PC-3 (cell line): ENCODE measurements around the gene CACNA1E.

Experiments
- CTCF ChIP-seq: fragments of 300-600 bp; sonication (generic); conservative IDR thresholded peaks from 2 replicates; pipeline ENCODE4 v1.5.1; 2017; ENCODE audit warnings: antibody characterized with exemption, low read depth, mild to moderate bottlenecking, low read length
- EZH2 ChIP-seq: fragments of 300-600 bp; sonication (generic); IDR thresholded peaks from one replicate; pipeline ENCODE4 v1.6.1; 2017; ENCODE audit warnings: antibody characterized with exemption, mild to moderate bottlenecking, low read length; ENCODE audit not compliant: unreplicated experiment
- EZH2phosphoT487 ChIP-seq: fragments of 300-600 bp; sonication (generic); IDR thresholded peaks from 2 replicates; pipeline ENCODE4 v1.6.1; 2018; ENCODE audit warnings: mild to moderate bottlenecking, antibody characterized with exemption, low read length, borderline replicate concordance

GRCh38 chr1:181726320-181727012, 243.1 kb downstream of the CACNA1E start:
- TF ChIP-seq CTCF, result no peak
- TF ChIP-seq EZH2, result no peak
- no peak for TF ChIP-seq EZH2phosphoT487
